ENCODE results near the gene KCTD14.

DNA sequence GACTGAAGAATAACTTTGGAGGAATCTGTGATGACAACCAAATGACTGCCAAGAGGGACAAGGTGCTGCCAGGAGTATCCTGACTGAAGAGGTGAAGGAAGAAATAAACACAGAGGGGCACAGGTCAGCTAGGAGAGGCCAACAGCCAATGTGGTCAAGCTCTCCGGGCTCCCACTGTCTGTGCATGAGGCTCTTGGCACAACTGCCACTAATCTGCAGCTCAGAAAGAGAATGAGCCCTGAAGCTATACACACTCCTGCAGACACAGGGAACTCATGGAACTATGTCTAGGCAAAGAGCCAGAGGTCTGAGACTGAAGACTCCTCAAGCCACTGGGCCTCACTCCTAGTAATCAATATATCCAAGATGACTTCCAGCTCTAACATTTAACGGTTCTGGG is 47.5 kb upstream of the KCTD14 start:
- TF ChIP-seq, protein P1, sequence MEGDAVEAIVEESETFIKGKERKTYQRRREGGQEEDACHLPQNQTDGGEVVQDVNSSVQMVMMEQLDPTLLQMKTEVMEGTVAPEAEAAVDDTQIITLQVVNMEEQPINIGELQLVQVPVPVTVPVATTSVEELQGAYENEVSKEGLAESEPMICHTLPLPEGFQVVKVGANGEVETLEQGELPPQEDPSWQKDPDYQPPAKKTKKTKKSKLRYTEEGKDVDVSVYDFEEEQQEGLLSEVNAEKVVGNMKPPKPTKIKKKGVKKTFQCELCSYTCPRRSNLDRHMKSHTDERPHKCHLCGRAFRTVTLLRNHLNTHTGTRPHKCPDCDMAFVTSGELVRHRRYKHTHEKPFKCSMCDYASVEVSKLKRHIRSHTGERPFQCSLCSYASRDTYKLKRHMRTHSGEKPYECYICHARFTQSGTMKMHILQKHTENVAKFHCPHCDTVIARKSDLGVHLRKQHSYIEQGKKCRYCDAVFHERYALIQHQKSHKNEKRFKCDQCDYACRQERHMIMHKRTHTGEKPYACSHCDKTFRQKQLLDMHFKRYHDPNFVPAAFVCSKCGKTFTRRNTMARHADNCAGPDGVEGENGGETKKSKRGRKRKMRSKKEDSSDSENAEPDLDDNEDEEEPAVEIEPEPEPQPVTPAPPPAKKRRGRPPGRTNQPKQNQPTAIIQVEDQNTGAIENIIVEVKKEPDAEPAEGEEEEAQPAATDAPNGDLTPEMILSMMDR (IDR thresholded peaks at IDR 0.05) = no peak
- no peak for TF ChIP-seq ZFX (IDR thresholded peaks at IDR 0.05; ENCODE audit: borderline replicate concordance)

Data from 22Rv1 (cell line).